ENCODE results near the gene NXF3.
"Not testable (repeated sequence)": the region's sequence is repeated elsewhere in the genome, so short reads cannot be mapped to it uniquely, and the experiment has no call there.

The NXF3 gene

GRCh38 chrX:103092942-103093341 is at the start of gene NXF3:
NXF3 (minus strand) TSS chrX:103093143; CDS start chrX:103093023, 120 bp downstream.
- DNase-seq (ENCODE audit: low read depth): no peak

- DNase-seq (ENCODE audit: low read depth): not testable (repeated sequence)
Observed at GRCh38 chrX:103136528-103136927, 43.6 kb upstream of the NXF3 start.

GRCh38 chrX:103124284-103124683 is 31.3 kb upstream of the NXF3 start:
- DNase-seq (ENCODE audit: low read depth): no peak

GRCh38 chrX:103120748-103121147 is 27.8 kb upstream of the NXF3 start:
- no peak for DNase-seq (ENCODE audit: low read depth)

- not testable (repeated sequence) for DNase-seq (ENCODE audit: low read depth)
Observed at GRCh38 chrX:103116970-103117369, 24.0 kb upstream of the NXF3 start.

- DNase-seq (ENCODE audit: low read depth): not testable (repeated sequence)
Observed at GRCh38 chrX:103109497-103109896, 16.6 kb upstream of the NXF3 start.

GRCh38 chrX:103107836-103108235 is 14.9 kb upstream of the NXF3 start:
- no peak for DNase-seq (ENCODE audit: low read depth)

GRCh38 chrX:103107227-103107737 is 14.3 kb upstream of the NXF3 start:
- DNase-seq (ENCODE audit: low read depth): not testable (repeated sequence)

- DNase-seq (ENCODE audit: low read depth): not testable (repeated sequence)
Observed at GRCh38 chrX:103104370-103104769, 11.4 kb upstream of the NXF3 start.

GRCh38 chrX:103103866-103104265 is 10.9 kb upstream of the NXF3 start:
- not testable (repeated sequence) for DNase-seq (ENCODE audit: low read depth)

- DNase-seq (ENCODE audit: low read depth): no peak
Observed at GRCh38 chrX:103101299-103102042, 8.5 kb upstream of the NXF3 start.

- no peak for DNase-seq (ENCODE audit: low read depth)
Observed at GRCh38 chrX:103100484-103100883, 7.5 kb upstream of the NXF3 start.

GRCh38 chrX:103099691-103100090 is 6.7 kb upstream of the NXF3 start:
- DNase-seq (ENCODE audit: low read depth): no peak

- no peak for DNase-seq (ENCODE audit: low read depth)
Observed at GRCh38 chrX:103098488-103098887, 5.5 kb upstream of the NXF3 start.

GRCh38 chrX:103081051-103081450 is 11.9 kb downstream of the NXF3 start:
- DNase-seq (ENCODE audit: low read depth): no peak

- DNase-seq (ENCODE audit: low read depth): no peak
Observed at GRCh38 chrX:103073467-103073866, 19.5 kb downstream of the NXF3 start.

- DNase-seq (ENCODE audit: low read depth): peak; percentile 66
Observed at GRCh38 chrX:103066606-103067005, 26.3 kb downstream of the NXF3 start.

- DNase-seq (ENCODE audit: low read depth): peak; percentile 69
Observed at GRCh38 chrX:103063918-103064434, 29.0 kb downstream of the NXF3 start, which contains the start of gene BEX1. BEX1 (minus strand) TSS chrX:103064171; CDS start chrX:103063274, 897 bp downstream.

- DNase-seq (ENCODE audit: low read depth): no peak
Observed at GRCh38 chrX:103063191-103063845, 29.6 kb downstream of the NXF3 start.

- no peak for DNase-seq (ENCODE audit: low read depth)
Observed at GRCh38 chrX:103061486-103061885, 31.5 kb downstream of the NXF3 start.

GRCh38 chrX:103056902-103057301 is 36.0 kb downstream of the NXF3 start:
- no peak for DNase-seq (ENCODE audit: low read depth)

- no peak for DNase-seq (ENCODE audit: low read depth)
Observed at GRCh38 chrX:103052625-103053024, 40.3 kb downstream of the NXF3 start.

- DNase-seq (ENCODE audit: low read depth): no peak
Observed at GRCh38 chrX:103051260-103051789, 41.6 kb downstream of the NXF3 start.
